ENCODE results near the gene GSK3A.
A peak's percentile ranks its signal among the peaks of the same experiment; 100 is the strongest.

GSK3A gene

DNA sequence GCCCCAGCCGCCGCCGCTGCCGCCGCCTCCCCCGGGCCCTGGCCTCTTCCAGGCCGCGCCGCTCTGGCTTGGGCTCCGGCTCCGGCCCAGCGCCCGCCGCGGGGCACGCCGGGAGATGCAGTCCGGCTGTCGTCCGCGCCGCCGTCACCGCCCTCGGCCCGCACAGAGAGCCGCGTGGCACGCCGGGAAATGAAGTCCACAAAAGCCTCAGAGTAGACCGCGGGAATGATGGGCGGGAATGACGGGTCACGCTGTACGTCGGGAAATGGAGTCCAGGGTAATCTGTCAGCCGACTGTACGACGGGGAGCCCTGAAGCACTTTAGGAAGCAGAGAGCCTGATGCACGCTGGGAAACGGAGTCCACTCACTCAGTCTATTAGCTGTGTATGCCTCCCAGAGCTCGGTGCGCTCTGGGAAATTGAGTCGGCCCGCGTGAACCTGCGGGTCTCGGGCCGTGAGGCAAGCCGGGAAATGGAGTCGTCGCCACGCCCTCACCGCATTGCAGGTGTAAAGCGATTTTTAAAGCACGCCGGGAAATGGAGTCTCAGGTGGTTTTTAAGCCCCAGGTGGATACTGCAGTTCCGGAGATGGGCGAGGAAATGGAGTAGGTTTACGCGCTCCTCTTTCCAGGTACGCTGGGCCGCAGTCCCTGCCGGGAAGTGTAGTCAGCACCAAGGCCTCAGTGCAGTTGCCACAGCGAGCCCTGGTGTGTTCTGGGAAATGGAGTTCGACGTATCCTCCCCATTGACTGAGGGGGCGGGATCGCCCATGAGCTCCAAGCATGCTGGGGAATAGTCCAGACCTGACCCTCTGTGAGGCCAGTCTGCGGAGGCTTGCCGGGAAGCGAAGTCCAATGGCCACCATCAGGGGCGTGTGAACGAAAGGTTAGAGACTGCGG is at the start of gene GSK3A:
TSS of gene GSK3A (minus strand) at position 91 of the 898 bp plus-strand sequence. CDS start 137 bp downstream, outside the sequence.
- peak; percentile 96 for DNase-seq

DNA sequence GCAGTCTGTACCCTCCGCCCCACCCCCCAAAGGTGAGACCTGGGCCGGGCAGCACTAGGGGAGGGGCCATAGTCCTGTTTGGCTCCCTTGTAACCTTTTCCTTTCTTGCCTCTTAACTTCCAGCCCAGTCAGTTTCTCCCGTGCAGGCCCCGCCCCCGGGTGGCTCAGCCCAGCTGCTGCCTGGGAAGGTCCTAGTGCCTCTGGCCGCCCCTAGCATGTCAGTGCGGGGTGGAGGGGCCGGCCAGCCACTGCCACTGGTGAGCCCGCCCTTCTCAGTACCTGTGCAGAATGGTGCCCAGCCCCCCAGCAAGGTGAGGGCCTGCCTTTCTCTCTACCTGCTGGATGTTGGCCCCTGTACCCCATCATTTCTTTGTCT is 49.0 kb upstream of the GSK3A start:
- no peak for DNase-seq

DNA sequence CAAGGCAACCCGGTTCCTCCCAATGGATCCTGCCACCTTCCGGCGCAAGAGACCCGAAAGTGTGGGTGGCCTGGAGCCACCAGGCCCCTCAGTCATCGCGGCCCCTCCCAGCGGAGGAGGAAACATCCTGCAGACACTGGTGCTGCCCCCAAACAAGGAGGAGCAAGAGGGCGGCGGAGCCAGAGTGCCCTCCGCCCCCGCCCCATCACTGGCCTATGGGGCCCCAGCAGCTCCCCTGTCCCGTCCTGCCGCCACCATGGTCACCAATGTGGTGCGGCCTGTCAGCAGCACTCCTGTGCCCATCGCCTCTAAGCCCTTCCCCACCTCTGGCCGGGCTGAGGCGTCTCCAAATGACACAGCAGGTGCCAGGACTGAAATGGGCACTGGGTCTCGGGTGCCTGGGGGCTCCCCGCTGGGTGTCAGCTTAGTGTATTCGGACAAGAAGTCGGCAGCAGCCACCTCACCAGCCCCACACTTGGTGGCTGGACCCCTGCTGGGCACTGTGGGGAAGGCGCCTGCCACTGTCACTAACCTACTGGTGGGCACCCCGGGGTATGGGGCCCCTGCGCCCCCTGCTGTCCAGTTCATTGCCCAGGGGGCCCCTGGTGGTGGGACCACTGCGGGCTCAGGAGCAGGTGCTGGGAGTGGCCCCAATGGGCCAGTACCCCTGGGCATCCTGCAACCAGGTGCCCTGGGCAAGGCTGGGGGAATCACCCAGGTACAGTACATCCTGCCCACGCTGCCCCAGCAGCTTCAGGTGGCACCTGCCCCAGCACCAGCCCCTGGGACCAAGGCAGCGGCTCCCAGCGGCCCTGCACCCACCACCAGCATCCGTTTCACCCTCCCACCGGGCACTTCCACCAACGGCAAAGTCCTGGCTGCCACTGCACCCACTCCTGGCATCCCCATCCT is 48.4 kb upstream of the GSK3A start:
- DNase-seq: peak; percentile 69

DNA sequence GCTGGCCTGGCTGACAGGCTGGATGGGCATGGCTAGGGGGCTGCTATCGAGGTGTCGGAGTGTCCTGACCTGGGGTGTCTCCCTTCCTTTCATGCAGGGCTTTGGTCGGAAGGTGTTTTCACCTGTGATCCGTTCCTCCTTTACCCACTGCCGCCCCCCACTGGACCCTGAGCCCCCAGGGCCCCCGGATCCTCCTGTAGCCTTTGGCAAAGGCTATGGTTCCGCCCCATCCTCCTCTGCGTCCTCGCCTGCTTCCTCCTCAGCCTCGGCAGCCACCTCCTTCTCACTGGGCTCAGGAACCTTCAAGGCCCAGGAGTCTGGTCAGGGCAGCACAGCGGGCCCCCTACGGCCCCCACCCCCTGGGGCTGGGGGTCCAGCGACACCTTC is 47.7 kb upstream of the GSK3A start:
- DNase-seq: no peak

DNA sequence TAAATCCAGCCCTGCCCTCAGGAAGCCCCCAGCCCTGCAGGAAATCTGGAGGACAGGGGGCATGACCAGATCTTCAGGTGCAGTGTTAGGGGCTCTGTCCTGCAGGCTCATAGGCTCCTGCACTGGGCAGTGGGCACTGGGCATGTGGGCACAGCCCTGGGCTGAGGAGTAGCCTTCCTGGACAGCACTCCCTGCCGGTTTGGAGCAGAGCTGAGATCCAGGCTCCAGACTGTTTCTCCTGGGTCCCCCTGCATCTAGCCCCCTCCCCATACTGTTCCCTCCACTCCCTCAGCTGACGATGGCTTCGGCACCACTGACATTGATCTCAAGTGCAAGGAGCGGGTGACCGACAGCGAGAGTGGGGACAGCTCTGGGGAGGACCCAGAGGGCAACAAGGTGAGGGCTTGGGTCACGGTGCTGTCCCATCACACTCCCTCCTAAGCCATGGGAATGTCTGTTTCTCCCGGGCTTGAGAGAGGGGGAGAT is 47.2 kb upstream of the GSK3A start:
- no peak for DNase-seq

DNA sequence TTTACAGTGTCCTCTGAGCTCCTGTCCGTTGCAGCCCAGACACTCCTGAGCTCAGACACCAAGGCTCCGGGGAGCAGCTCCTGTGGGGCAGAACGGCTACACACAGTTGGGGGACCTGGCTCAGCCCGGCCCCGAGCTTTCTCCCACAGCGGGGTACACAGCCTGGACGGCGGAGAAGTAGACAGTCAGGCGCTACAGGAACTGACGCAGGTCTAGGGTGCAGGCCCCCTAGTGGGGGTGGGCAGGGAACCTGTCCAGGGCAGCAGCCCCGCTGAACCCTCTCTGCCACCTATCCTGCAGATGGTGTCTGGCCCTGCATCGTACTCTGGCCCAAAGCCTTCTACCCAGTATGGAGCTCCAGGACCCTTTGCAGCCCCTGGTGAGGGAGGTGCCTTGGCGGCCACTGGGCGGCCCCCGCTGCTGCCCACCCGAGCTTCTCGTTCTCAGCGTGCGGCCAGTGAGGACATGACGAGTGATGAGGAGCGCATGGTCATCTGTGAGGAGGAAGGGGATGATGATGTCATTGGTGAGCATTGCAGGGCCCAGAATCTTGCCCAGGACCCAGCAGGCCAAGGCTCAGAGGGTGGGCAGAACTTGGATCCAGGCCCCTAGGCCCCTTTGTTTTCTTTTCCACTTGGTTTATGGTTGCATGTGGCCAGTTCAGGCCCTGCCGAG is 46.6 kb upstream of the GSK3A start:
- no peak for DNase-seq

DNA sequence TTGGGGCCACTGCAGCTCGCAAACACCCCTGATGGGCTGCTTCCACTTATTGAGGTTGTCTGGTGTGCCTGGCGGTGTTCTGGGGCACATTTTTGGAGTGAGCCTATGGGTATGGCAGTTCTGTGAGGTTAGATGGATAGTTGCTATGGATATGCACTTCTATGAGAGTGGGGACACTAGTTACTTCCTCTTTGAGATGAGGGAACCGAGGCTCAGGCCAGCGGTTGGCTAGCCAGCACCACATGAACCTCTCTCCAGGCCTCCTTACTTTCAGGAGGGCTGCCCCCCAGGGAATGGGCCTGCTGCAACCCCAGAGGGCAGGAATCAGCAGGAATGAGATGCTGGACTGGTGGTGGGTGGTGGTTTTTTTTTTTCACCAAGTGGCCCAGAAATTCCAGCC is 46.0 kb upstream of the GSK3A start:
- no peak for DNase-seq

DNA sequence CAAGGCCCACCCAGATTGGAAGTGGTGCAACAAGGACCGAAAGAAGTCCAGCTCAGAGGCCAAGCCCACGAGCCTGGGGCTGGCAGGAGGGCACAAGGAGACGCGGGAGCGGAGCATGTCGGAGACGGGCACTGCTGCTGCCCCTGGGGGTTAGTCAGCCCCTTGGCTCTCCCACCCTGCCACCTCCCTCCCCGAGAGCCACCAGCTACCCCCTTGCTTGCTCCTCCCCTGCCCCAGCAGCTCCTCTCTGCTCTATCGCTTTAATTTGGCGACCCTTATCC is 45.4 kb upstream of the GSK3A start:
- no peak for DNase-seq

DNA sequence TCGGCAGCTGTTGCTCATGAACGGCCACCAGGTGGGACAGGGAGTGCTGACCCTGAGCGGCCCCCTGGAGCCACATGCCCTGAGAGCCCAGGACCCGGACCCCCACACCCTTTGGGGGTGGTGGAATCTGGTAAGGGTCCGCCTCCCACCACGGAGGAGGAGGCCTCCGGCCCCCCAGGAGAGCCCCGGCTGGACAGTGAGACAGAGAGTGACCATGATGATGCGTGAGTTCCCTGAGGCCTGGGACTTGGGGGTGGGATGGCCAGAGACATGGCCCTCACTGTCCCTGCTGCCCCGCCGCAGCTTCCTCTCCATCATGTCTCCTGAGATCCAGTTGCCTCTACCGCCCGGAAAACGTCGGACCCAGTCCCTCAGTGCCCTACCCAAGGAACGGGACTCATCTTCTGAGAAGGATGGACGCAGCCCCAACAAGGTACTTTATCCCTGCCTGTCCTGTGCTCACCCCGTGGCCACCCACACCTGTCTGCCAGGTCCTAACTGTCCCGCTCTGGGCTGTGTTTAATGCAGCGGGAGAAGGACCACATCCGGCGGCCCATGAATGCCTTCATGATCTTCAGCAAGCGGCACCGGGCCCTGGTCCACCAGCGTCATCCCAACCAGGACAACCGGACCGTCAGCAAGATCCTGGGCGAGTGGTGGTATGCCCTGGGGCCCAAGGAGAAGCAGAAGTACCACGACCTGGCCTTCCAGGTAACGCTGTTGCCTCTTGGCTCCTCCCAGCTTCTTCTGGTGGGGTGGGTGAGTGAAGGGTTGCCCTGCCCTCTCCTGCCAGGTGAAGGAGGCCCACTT is 44.8 kb upstream of the GSK3A start:
- no peak for DNase-seq

DNA sequence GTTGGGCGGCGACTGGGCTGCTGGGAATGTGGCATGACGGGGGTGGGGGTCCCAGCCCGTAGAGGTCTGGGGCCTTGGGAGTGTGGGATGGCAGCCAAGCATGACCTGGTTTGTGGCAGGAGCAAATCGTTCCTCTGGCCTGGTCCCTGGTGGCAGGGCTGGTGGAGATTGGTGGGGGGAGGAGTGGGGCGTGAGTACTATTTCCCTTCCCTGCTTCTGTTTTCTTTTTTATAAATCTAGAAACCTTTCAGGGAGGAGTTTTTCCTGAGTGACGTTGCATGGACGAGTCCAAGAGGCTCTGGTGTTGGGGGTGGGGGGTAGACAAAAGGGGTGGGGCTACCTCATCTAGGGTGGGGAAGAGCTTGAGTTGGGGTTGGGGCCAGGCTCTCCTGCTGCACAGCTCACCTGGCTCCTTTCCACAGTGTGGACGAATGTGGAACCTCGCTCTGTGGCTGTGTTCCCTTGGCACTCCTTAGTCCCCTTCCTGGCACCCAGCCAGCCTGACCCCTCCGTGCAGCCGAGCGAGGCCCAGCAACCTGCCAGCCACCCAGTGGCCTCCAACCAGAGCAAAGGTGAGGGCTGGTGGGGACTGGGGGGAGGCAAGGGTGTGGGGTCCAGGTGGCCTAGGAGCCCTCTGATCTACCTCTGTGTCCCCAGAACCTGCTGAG is 44.1 kb upstream of the GSK3A start:
- no peak for DNase-seq

DNA sequence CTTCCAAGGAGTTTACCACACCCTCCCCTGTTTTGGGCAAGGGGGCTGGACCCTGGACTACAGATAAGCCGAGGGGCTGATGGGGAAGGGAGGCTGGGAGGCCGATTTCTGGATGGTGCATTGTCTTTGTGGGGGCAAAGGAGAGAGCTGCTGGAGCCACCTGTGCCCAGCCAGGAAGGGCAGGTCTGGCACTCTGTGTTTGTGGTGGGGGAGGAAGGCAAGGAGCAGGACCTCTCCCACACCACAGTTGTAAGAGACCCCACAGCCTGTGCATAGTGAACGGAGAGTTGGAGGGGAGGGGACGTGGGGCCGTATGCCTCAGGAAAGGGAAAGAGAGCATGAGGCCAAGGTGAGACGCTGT is 43.6 kb upstream of the GSK3A start:
- DNase-seq: no peak

DNA sequence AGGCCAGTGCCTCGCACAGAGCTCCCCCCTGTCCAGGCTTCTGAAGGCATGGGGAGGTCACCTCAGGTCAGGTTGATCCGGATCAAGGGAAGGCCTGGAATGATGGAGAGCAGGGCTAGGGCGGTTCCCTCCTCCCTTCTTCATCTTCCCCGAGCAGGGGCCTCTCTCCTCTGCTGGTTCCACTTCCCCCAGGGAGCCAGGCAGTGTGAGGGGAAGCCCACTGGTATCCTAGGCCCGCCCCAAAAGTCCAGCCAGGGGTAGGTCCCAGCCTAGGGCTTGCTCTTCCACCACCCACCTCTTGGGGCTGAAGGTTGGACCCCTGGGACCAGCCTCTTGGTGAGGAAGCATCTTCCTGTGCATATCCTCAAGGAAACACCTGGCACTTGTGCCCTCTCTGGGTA is 43.1 kb upstream of the GSK3A start:
- DNase-seq: no peak

DNA sequence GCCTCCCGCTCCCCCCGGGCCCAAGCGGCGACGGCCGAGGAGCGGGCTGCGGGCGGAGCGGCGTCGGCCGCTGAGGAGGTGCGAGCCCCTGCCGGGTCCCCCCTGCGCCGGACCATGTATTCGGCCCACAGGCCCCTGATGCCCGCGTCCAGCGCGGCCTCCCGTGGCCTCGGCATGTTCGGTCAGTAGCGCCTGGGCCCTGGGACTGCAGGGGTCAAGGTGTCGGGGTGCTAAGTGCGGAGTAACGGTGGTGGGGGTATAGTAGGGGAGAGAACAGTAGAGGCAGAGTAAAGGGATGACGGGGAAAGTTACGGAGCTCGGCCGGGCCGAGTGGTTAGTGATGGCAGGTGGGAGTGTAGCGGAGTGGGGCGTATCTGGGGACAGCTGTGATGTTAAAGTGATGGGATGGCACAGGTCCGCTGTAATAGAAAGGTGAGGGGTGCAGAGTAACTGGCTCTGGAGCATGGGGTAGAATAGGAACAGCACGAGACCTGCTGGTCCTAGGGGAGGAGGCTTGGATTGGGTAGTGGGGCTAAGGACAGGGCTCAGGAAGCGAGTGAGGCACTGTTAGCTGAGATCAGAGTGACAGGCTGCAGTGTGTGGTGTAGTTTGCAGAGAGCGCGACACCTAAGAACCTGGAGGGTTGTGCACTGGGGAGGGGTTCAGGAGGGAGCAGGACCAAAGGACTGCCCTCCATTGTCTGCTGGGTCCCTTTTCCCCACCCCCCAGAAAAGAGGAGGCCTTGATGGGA is 42.4 kb upstream of the GSK3A start:
- DNase-seq: no peak

DNA sequence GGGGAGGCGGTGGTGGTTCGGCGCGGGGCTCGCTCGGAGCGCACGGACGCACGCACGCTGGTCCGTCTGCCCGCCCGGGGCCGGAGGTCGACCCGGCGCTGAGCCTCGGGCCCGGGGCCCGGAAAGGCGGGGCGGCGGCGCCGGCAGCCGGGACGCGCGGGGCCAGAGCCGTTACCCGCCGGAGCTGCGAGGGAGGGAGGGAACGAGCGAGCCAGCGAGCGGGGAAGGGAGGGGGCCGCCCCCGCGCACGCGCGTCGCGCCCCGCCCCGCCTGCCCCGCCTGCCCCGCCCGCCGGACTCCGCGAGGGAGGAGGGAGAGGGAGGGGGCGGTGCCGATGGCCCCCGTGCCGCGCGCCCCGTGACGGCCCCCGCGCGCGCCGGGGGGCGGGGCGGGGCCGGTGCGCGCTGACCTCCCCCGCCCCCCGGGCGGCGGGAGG is 41.7 kb upstream of the GSK3A start:
- peak; percentile 82 for DNase-seq

DNA sequence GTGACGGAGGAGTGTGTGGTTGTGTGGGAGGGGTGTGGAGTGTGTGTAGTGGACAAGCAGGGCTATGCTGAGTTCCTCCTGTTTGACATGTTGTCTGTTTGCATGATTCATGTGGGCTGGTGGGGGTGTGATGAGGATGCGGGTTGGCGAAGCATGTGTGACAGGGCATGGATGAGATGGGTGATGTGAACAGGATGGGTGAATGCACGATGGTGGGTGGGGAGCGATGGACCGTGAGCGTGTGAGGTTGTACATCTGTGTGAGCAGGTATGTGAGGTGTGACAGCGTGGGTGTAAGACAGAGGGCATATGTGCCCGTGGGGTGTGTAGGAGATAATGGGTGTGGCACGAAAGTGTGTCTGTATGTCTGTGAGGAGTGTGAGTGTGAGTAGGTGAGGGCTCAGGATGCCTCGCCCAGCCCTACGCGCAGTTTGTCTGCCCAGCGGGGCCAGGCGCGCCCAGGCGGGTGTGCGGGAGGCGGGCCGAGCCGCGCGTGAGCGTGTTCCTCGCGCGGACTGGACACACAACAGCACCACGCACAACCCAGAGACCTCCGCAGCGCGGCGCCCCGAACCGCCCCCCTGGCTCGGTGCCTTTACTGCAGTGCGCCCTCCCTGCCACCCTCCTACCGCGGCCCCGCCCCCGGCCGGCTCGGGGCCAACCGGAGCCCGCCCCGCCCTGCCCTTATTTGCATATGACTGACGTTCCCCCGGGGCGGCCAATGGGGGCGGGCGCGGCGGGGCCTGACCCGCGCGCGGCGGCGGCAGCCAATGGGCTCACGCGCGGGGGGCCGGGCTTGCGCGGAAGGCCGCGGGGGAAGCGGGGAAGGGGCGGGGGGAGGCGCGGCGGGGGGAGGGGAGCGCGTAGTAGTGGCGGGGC is 41.0 kb upstream of the GSK3A start:
- DNase-seq: peak; percentile 95

DNA sequence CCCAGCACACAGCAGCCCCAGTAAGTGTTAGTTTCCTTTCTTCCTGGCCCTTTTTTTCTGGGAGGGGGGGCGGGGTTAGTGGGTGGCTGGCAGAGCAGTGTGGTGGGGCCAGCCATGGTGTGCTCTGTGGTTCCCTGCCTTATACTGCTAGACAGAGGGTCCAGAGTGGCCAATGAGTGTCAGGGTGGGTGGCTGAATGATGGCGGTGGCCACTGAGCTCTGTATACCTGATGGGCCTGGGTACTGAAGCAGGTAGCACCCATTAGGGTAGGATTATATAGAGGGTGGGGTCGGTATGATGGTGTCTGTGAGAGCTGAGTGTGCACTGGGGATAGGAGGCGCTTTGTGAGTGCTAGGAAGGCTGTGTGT is 40.4 kb upstream of the GSK3A start:
- no peak for DNase-seq

DNA sequence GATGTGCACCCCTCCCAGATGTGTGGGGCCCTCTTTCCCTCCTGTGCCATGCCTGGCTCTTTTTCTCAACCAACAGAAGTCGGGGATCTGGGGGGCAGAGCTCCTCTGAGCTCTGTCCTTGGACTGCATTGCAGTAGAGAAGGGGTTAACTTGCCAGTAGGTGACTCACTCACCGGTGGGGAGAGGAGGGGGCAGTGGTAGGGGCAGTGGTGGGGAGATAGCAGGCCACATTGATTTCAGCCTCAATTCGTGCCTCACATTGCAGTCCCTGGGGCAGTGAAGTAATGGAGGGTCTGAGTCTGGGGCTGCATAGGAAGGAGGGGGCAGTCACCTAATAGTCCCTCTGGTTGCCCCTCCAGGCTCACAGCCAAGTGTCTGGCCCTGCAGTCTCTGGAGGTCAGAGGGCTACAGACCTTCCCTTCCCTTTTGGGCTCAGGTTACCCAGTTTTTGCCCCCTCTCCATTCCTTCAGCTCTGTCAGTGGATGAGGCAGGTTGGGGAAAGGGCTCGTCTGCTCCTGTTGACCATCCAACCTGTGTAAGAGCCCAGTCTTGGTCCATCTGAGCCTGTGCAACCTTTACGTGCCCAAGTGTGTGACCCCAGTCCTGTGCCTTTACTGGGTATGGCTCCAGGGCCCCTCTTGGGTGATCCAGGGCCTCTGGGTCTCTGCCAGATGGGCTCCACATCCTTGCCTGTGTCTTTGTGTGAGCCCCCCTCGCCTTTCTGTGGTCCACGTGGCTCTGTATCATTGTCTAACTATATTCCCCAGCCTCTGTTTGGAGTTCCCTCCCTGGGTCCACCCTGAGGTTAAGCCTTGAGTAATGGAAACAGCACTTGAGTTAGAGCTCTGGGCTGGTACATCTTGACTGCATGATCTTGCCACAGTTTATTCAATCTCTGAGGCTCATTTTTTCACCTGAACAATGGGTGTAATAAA is 39.7 kb upstream of the GSK3A start:
- DNase-seq: no peak

DNA sequence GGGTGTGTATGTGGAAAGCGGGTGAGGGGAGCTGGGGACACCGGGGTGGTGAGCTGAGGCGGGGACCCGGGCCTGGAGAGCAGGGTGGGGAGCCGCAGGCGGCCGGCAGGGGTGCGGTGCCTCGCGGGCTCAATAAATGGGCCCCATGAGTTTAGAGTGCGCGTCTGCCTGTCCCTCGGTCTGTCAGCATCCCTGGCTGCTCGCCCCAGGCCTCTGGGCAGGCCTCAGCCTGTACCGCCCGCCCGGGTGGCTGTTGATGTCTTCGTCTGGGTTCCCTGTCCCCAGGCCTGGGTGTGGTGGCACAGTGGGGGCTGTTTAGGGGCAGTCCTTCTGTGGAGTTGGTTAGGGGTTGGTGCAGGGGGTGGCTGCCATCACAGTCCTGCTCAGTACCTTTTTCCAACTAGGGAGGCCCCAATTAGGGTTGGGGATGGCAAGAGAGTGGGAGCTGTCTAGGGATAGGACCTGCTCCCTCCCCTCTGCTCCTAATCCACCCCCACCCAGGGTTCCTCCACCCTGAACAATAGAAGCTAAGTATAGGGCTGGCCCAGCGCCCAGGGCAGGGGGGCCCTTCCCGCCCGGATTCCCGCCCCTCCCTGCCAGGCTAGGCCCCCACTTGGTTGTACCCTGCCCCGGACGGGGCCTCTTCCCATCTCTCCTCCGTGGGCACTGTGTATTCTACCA is 38.9 kb upstream of the GSK3A start:
- DNase-seq: no peak

DNA sequence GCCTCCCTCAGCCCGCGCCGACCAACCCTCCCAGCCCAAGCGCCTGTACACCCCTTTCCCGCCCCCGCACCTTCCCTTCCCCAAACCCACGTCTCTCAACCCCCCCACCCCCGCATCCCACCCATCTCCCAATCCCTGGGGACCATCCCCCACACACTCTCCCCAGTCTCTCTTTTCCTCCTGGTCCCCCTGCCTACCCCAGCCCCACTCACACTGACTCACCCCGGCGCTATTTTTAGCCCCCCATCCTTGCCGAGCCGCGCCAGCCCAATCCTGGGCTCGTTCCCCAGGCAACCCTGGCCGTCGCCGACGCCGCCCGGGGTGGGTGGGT is 38.4 kb upstream of the GSK3A start:
- peak; percentile 39 for DNase-seq

Data from stimulated activated CD4-positive, alpha-beta T cell treated with anti-CD3 and anti-CD28 coated beads, Interleukin-4, amount 100 ng/mL, for 1 hour (primary cell).